Gastroesophageal sphincter (tissue), 4 donors: Measurements from ENCODE around the gene CST9L. TPM values are rescaled to one million over a fixed set of nuclear protein-coding genes. Genes with fewer than 3 reads are reported as not detected.

Experiments
- ATAC-seq: fragments of 150-250 bp; one replicate; pipeline ENCODE4 v1.9.1; 2016; ENCODE audit warnings: mild to moderate bottlenecking, moderate library complexity
- H3K27ac ChIP-seq, 4 donors: fragments of 200-600 bp; sonication (generic) in 3 of 4; 1 replicate in 3 of 4; 2 replicates in 1 of 4; pipeline ENCODE4 v1.5.1; 2016 to 2019
- H3K27me3 ChIP-seq: fragments of 200-600 bp; sonication (generic); one replicate; pipeline ENCODE4 v1.5.1; 2019
- H3K36me3 ChIP-seq, 2 donors: fragments of 200-600 bp; sonication (generic); one replicate each; pipeline ENCODE4 v1.5.1; 2019; ENCODE audit warnings: control low read depth in 1 of 2
- H3K4me1 ChIP-seq, 3 donors: fragments of 200-600 bp; sonication (generic); 1 replicate in 2 of 3; 2 replicates in 1 of 3; pipeline ENCODE4 v1.5.1; 2016 to 2019; ENCODE audit warnings: control low read depth in 2 of 3
- H3K4me3 ChIP-seq, 2 donors: fragments of 200-600 bp; sonication (generic); one replicate each; pipeline ENCODE4 v1.5.1; 2019; ENCODE audit warnings: mild to moderate bottlenecking in 1 of 2, moderate library complexity in 1 of 2
- H3K9me3 ChIP-seq, 3 donors: fragments of 200-600 bp; sonication (generic); one replicate each; pipeline ENCODE4 v1.5.1; 2017 to 2019; ENCODE audit warnings: control low read depth in 2 of 3
- EP300 ChIP-seq: sonication (generic); formaldehyde crosslinking; IDR thresholded peaks from one replicate; pipeline ENCODE4 v1.6.1; 2017; ENCODE audit warnings: antibody characterized with exemption, mild to moderate bottlenecking
- POLR2A ChIP-seq, 2 donors: fragments of 450-650 bp; IDR thresholded peaks; one replicate each; pipeline ENCODE4 v1.6.1; 2017; ENCODE audit warnings: antibody characterized with exemption in 2 of 2, mild to moderate bottlenecking in 2 of 2, moderate library complexity in 1 of 2
- POLR2AphosphoS5 ChIP-seq: sonication (generic); formaldehyde crosslinking; IDR thresholded peaks from one replicate; pipeline ENCODE4 v1.6.1; 2017; ENCODE audit warnings: antibody characterized with exemption
- WGBS, 2 donors: methylation state at CpG; one replicate each; pipeline ENCODE4 v1.1.5; 2018; ENCODE audit warnings: low coverage in 1 of 2; 5-methylcytosine and 5-hydroxymethylcytosine counted together
- total RNA-seq, 4 donors: library from RNA; depleted of rRNA; stranded (reverse); fragments of >200 nt; gene quantifications; one replicate each; pipeline ENCODE4 v1.1.0, GENCODE V29; 2016
- TF ChIP-seq, protein P1 (sequence below), 4 experiments: fragments of 200-600 bp in 2 of 4; fragments of 450-650 bp in 2 of 4; sonication (generic) in 1 of 4; IDR thresholded peaks; one replicate each; pipeline ENCODE4 v1.5.1; 2017 to 2019; ENCODE audit warnings: antibody characterized with exemption in 4 of 4, mild to moderate bottlenecking in 2 of 4, moderate library complexity in 2 of 4

CST9L gene
- total RNA-seq, 4 donors from 2014 or later: not detected

DNA sequence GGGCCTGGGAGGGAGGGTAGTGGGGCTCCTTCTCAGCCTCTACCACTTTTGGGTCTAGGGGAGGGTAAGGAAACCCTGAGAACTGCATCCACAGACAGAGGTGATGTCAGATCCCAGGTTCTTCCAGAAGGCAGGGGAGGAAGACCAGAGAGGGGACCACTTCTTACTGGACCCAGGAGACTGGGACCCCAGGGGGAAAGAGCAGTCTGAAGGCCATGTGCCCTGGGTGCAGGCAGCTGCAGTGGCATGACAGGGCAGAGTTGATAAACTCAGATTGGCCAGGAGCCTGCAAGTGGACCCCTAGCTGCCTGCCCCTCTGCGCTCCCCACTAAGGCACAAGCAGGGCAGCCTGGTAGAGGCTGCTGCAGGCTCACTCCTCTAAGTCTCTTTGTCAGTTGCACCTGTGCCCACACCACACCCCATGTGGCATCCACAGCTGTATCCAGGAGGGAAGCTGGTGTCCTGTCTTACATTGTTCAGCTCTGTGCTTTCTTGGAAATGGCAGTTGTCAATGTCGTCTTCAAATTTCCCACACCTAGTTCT is 2.7 kb downstream of the CST9L start:
- Histone ChIP-seq H3K4me3 (no peak overlapping the region), H3K27ac (no peak overlapping the region), H3K4me1 (no peaks in the 10 kb centered on the region), H3K36me3 (no peaks in the 10 kb centered on the region), H3K27me3 (no peaks in the 10 kb centered on the region), H3K9me3 (peaks cover 0 to 27% (median 0%) of the 10 kb centered on the region in 3 donors)
- TF ChIP-seq EP300 (no peak), POLR2AphosphoS5 (no peak), POLR2A (IDR thresholded peaks at IDR 0.05) (no peak)
- TF ChIP-seq, protein P1, sequence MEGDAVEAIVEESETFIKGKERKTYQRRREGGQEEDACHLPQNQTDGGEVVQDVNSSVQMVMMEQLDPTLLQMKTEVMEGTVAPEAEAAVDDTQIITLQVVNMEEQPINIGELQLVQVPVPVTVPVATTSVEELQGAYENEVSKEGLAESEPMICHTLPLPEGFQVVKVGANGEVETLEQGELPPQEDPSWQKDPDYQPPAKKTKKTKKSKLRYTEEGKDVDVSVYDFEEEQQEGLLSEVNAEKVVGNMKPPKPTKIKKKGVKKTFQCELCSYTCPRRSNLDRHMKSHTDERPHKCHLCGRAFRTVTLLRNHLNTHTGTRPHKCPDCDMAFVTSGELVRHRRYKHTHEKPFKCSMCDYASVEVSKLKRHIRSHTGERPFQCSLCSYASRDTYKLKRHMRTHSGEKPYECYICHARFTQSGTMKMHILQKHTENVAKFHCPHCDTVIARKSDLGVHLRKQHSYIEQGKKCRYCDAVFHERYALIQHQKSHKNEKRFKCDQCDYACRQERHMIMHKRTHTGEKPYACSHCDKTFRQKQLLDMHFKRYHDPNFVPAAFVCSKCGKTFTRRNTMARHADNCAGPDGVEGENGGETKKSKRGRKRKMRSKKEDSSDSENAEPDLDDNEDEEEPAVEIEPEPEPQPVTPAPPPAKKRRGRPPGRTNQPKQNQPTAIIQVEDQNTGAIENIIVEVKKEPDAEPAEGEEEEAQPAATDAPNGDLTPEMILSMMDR (IDR thresholded peaks at IDR 0.05): no peak
- ATAC-seq: no peak
- 80% methylated on average over 1 of the region's 2 CpGs; no CpG with 5 or more reads in 1 of the 2 donors for WGBS, 2 donors

DNA sequence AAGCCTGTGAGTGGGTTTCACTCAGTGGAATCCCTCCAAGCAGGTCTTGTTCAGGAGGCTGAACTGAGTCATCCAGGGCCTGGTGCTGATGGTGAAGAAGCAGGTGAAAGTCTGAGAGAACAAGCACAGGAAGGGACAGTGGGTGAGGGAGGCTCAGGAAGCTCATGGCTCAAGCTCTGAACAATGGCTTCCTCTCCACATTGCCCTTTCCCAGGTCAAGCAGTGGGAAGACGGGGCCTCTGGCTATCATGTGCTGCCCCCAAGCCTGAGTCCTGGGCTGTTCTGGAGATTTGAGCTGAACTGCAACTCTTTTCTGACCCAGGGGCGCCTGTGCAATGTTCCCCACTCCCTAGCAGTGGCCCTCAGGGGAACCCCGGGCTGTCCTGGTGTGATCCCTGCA is 3.4 kb downstream of the CST9L start:
- 61 to 77% methylated on average over 2 to 3 of the region's 3 CpGs for WGBS, 2 donors
- Histone ChIP-seq H3K27me3 (no peaks in the 10 kb centered on the region), H3K9me3 (peaks cover 0 to 34% (median 0%) of the 10 kb centered on the region in 3 donors), H3K27ac (no peak overlapping the region), H3K4me3 (no peak overlapping the region), H3K4me1 (no peaks in the 10 kb centered on the region), H3K36me3 (no peaks in the 10 kb centered on the region)
- ATAC-seq: no peak
- TF ChIP-seq, protein P1 (IDR thresholded peaks at IDR 0.05): no peak
- TF ChIP-seq EP300: no peak
- no peak for TF ChIP-seq POLR2A (IDR thresholded peaks at IDR 0.05)
- no peak for TF ChIP-seq POLR2AphosphoS5

DNA sequence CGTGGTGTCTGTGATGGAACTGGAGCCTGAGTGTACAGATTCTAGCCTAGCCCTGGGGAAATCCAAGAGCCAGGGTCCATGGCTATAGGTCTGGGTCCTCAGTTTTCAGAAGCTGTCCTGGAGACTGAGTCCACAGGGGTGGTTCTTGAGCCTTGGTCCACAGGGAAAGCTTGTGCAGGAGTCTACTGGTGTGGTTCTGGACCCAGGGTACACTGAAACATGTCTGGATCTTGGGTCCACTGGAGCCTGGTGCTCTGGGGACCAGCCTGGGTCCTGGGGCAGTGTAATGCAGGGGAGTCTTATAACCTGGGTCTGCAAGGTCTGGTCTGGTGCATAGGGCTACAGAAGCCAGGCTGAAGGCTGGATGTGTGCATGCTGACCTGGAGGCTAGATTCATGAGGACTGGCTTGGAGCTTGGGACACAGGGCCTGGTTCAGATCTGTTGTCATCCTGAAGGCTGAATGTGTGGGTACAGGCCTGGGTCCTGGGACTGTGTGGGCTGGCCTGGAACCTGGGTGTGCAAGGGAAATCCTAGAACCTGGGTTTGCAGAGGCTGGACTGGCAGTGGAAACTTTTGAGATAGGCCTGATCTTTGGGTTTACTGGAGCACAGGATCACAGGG is 5.5 kb downstream of the CST9L start:
- TF ChIP-seq POLR2AphosphoS5: no peak
- no peak for TF ChIP-seq EP300

DNA sequence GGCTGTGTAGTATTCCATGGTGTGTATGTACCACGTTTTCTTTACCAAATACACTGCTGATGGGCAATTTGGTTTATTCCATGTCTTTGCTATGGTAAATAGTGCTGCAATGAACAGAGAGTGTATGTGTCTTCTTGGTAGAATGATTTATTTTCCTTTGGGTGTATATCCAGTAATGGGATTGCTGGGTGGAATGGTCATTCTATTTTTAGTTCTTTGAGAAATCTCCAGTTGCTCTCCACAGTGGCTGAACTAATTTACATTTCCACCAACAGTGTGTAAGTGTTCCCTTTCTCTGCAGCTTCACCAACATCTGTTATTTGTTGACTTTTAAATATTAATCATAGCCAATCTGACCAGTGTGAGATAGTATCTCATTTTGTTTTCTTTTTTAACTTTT is 13.9 kb downstream of the CST9L start:
- Histone ChIP-seq H3K9me3 (peaks cover 0 to 18% (median 0%) of the 10 kb centered on the region in 3 donors), H3K36me3 (no peaks in the 10 kb centered on the region), H3K4me1 (no peaks in the 10 kb centered on the region), H3K27me3 (peaks cover 3% of the 10 kb centered on the region), H3K4me3 (no peak overlapping the region), H3K27ac (no peak overlapping the region)
- TF ChIP-seq, protein P1 (IDR thresholded peaks at IDR 0.05): no peak
- TF ChIP-seq POLR2A (IDR thresholded peaks at IDR 0.05) (no peak), EP300 (no peak), POLR2AphosphoS5 (no peak)
- ATAC-seq: no peak
- 10 to 58% methylated on average over 1 of the region's 1 CpG for WGBS, 2 donors

More for the DNA sequence above, 5.5 kb downstream of the CST9L start:
- Histone ChIP-seq H3K4me3 (no peak overlapping the region), H3K27ac (no peak overlapping the region), H3K36me3 (no peaks in the 10 kb centered on the region), H3K27me3 (no peaks in the 10 kb centered on the region), H3K9me3 (peaks cover 0 to 51% (median 0%) of the 10 kb centered on the region in 3 donors), H3K4me1 (no peaks in the 10 kb centered on the region)
- no CpG with 5 or more reads among the region's 1 CpG for WGBS, 2 donors
- no peak for ATAC-seq

DNA sequence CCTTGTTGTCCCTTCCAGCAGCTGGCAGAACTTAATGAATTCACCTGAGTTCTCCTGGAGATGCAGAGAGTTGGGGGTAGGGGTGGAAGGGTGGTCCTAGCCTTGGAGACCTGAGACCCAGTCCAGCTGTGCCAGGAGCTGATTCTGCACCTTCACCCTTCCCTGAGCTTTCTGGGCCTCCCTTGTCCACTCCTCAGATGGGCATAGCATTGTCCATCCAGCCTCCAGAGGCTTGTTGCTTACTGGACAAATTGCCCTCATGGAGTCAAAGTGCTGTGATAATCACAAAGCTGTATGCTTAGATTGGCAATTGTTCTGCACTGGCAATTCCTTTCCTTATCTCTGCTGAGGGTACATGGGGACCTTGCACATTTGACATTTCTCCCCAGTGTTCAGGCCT is 16.5 kb downstream of the CST9L start:
- TF ChIP-seq POLR2A (IDR thresholded peaks at IDR 0.05) (no peak), EP300 (no peak), POLR2AphosphoS5 (no peak)
- TF ChIP-seq, protein P1 (IDR thresholded peaks at IDR 0.05): no peak
- H3K36me3 ChIP-seq: no peaks in the 10 kb centered on the region
- no peak overlapping the region for H3K4me3 ChIP-seq

More for the DNA sequence above, 16.5 kb downstream of the CST9L start:
- H3K27ac ChIP-seq: no peak overlapping the region
- ATAC-seq: no peak
- H3K27me3 ChIP-seq: peaks cover 6% of the 10 kb centered on the region
- peaks cover 0 to 4% (median 0%) of the 10 kb centered on the region in 3 donors for H3K9me3 ChIP-seq
- no peaks in the 10 kb centered on the region for H3K4me1 ChIP-seq
